Fibroblast of pulmonary artery (primary cell): ENCODE results near the gene ZNF776.

ENCODE experiments used
- DNase-seq: peaks from one replicate; pipeline ENCODE4 v3.0.0-alpha.2; 2010; ENCODE audit warnings: low read depth
- H3K4me3 ChIP-seq: replicated peaks from 2 replicates; pipeline ENCODE4 v1.5.1; 2011; ENCODE audit warnings: low read depth, mild to moderate bottlenecking, control low read depth, low read length, moderate library complexity
- CTCF ChIP-seq: IDR thresholded peaks from 2 replicates; pipeline ENCODE4 v1.5.1; 2011; ENCODE audit warnings: mild to moderate bottlenecking, control low read depth, low read length, inconsistent platforms; ENCODE audit errors: missing control alignments

The ZNF776 gene

GRCh38 chr19:57746580-57747471 lies at the start of gene ZNF776:
Gene ZNF776, plus strand, starts transcription at chr19:57746815. Its CDS starts 244 bp downstream, at chr19:57747059.
- peak; percentile 93 for DNase-seq
- H3K4me3 ChIP-seq, result peak within 1 kb of the TSS; percentile 91

DNA sequence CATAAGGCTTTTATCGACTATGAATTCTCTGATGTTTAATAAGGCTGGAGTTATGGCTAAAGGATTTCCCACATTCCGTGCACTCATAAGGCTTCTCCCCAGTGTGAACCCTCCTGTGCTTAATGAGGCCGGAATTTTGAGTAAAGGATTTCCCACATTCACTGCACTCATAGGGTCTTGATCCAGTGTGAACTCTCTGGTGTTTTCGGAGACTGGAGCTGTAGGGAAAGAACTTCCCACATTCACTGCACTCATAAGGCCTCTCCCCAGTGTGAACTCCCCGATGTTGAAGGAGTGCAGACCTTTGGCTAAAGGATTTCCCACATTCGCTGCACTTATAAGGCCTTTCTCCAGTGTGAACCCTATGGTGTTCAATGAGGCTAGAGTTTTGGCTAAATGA lies 45.0 kb upstream of the ZNF776 start:
- TF ChIP-seq CTCF, result no peak
- no peak for DNase-seq
- no peak overlapping the region for H3K4me3 ChIP-seq

More at GRCh38 chr19:57746580-57747471, at the start of gene ZNF776:
- TF ChIP-seq CTCF, result no peak

- no peak for TF ChIP-seq CTCF
- DNase-seq, result no peak
- no peak overlapping the region for H3K4me3 ChIP-seq
These were observed 40.3 kb upstream of the ZNF776 start for GRCh38 chr19:57706346-57706745.

GRCh38 chr19:57708641-57709361 lies 37.8 kb upstream of the ZNF776 start, which contains the start of gene ZNF154:
Gene ZNF154, minus strand, starts transcription at chr19:57709204. Its CDS starts 233 bp downstream, at chr19:57708971.
- peak within 1 kb of the TSS; percentile 87 for H3K4me3 ChIP-seq
- no peak for TF ChIP-seq CTCF
- DNase-seq, result peak; percentile 84

- TF ChIP-seq CTCF, result no peak
- no peak for DNase-seq
- peak overlapping the region; percentile 87 for H3K4me3 ChIP-seq
These were observed 37.0 kb upstream of the ZNF776 start for GRCh38 chr19:57709616-57710015.

GRCh38 chr19:57712222-57712621 lies 34.4 kb upstream of the ZNF776 start:
- no peak overlapping the region for H3K4me3 ChIP-seq
- DNase-seq, result no peak
- TF ChIP-seq CTCF, result no peak
